ENCODE data around the gene PAPLN.
"Not testable (repeated sequence)": the region's sequence is repeated elsewhere in the genome, so short reads cannot be mapped to it uniquely, and the experiment has no call there.

The PAPLN gene, protein sequence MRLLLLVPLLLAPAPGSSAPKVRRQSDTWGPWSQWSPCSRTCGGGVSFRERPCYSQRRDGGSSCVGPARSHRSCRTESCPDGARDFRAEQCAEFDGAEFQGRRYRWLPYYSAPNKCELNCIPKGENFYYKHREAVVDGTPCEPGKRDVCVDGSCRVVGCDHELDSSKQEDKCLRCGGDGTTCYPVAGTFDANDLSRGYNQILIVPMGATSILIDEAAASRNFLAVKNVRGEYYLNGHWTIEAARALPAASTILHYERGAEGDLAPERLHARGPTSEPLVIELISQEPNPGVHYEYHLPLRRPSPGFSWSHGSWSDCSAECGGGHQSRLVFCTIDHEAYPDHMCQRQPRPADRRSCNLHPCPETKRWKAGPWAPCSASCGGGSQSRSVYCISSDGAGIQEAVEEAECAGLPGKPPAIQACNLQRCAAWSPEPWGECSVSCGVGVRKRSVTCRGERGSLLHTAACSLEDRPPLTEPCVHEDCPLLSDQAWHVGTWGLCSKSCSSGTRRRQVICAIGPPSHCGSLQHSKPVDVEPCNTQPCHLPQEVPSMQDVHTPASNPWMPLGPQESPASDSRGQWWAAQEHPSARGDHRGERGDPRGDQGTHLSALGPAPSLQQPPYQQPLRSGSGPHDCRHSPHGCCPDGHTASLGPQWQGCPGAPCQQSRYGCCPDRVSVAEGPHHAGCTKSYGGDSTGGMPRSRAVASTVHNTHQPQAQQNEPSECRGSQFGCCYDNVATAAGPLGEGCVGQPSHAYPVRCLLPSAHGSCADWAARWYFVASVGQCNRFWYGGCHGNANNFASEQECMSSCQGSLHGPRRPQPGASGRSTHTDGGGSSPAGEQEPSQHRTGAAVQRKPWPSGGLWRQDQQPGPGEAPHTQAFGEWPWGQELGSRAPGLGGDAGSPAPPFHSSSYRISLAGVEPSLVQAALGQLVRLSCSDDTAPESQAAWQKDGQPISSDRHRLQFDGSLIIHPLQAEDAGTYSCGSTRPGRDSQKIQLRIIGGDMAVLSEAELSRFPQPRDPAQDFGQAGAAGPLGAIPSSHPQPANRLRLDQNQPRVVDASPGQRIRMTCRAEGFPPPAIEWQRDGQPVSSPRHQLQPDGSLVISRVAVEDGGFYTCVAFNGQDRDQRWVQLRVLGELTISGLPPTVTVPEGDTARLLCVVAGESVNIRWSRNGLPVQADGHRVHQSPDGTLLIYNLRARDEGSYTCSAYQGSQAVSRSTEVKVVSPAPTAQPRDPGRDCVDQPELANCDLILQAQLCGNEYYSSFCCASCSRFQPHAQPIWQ

DNA sequence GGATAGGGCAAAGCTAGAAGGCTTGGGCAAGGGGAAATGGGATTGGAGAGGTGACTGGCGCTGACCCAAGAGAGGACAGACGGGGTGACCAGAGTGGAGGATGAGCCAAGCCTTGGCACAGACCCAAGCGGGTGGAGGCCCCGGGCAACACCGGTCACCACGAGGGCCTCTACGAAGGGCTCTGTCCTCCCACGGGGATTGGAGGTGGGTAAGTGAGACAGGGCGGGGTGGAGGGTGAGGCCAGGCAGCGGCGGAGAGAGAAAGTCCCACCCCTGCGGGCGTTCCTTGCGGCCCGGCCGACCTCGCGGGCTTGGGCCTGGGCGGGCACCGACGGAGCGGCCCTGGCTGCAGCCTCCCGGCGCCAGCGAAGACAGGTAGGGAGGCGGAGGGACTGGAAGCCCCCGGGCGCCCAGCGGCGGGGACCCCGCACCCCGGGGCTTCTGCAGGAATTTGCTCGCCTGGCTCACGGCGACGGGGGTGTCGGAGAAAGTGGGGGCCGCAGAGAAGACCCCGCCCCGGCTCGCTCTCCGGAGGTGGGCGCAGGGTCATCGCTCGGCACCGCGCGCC lies at the start of gene PAPLN:
TSS of gene PAPLN (plus strand) at position 288 of the 567 bp plus-strand sequence. CDS start 2,273 bp downstream, outside the sequence.
- WGBS (ENCODE audit: insufficient coverage, insufficient read length): no CpG with 5 or more reads among the region's 48 CpGs
- peaks cover 10% of the 10 kb centered on the region for H3K4me1 ChIP-seq (ENCODE audit: control insufficient read depth, insufficient read depth, low read length)

DNA sequence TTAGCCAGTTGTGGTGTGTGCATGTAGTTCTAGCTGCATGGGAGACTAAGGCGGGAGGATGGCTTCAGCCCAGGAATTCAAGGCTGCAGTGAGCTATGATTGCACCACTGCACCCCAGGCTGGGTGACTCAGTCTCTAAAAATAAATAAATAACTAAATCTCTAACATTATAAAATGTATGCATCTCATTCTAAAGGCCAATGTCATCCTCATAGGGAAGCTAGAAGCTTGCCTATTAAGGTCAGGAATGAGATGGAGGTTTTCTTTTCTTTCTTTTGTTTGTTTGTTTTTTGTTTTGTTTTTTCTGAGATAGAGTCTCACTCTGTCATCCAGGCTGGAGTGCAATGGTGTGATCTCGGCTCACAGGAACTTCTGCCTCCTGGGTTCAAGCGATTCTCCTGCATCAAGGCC lies 48.8 kb upstream of the PAPLN start:
- Histone ChIP-seq H3K9me3 (ENCODE audit: control insufficient read depth, insufficient read depth, low read length) (no peaks in the 10 kb centered on the region), H3K27me3 (ENCODE audit: control insufficient read depth, insufficient read depth, low read length) (no peaks in the 10 kb centered on the region), H3K4me1 (ENCODE audit: control insufficient read depth, insufficient read depth, low read length) (no peaks in the 10 kb centered on the region), H3K36me3 (ENCODE audit: control insufficient read depth, insufficient read depth, low read length) (no peaks in the 10 kb centered on the region), H3K4me3 (ENCODE audit: low read length) (no peak overlapping the region), H3K27ac (ENCODE audit: low read length) (no peak overlapping the region)
- WGBS (ENCODE audit: insufficient coverage, insufficient read length): no CpG with 5 or more reads among the region's 3 CpGs
- DNase-seq (ENCODE audit: low read depth, low spot score): no peak

More for the DNA sequence above, at the start of gene PAPLN:
- peak within 1 kb of the TSS; percentile 51; the same call in 1 of the 2 replicates for H3K4me3 ChIP-seq (ENCODE audit: low read length)
- no peak for DNase-seq (ENCODE audit: low read depth, low spot score)
- no peaks in the 10 kb centered on the region for H3K9me3 ChIP-seq (ENCODE audit: control insufficient read depth, insufficient read depth, low read length)
- peaks cover 13% of the 10 kb centered on the region for H3K27me3 ChIP-seq (ENCODE audit: control insufficient read depth, insufficient read depth, low read length)
- H3K36me3 ChIP-seq (ENCODE audit: control insufficient read depth, insufficient read depth, low read length): 0 out of 2 replicates have a peak, but pooled peaks cover 3% of the 10 kb centered on the region
- H3K27ac ChIP-seq (ENCODE audit: low read length): no peak within 1 kb of the TSS

DNA sequence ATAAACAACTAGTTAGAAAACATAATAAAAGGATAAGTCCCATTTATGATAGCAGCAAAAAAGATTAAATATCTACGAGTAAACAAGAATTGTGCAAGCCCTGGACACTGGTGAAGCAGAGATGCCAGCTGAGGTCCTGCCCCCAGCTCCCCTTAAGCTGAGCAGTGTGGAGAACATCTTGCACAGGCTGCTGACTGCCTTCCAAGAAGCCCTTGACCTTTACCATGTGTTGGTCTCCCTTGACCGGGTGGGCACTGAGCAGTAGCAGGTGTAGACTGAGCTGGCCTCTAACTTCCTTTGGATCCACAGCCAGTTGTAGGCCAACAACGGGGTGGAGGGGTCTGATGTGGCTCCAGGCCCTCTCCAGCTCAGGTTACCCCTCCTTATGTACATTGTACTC lies 47.7 kb upstream of the PAPLN start:
- WGBS (ENCODE audit: insufficient coverage, insufficient read length): no CpG with 5 or more reads among the region's 3 CpGs
- Histone ChIP-seq H3K27me3 (ENCODE audit: control insufficient read depth, insufficient read depth, low read length) (no peaks in the 10 kb centered on the region), H3K27ac (ENCODE audit: low read length) (no peak overlapping the region), H3K36me3 (ENCODE audit: control insufficient read depth, insufficient read depth, low read length) (no peaks in the 10 kb centered on the region; the same call in 1 of the 2 replicates), H3K9me3 (ENCODE audit: control insufficient read depth, insufficient read depth, low read length) (no peaks in the 10 kb centered on the region), H3K4me3 (ENCODE audit: low read length) (no peak overlapping the region), H3K4me1 (ENCODE audit: control insufficient read depth, insufficient read depth, low read length) (no peaks in the 10 kb centered on the region)
- DNase-seq (ENCODE audit: low read depth, low spot score): no peak

DNA sequence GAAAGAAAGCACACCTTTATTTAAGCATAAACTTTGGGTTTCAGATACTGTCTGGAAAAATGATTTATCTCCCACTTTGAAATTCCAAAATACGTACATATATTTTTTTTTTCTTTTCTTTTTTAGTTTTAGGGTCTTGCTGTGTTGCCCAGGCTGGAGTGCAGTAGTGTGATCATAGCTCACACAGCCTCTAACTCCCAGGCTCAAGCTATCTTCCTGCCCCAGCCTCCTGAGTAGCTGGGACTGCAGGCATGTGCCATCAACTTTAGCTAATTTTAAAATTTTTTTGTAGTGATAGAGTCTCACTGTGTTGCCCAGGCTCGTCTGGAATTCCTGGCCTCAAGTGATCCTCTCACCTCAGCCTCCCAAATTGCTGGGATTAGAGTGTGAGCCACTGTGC lies 45.9 kb upstream of the PAPLN start:
- Histone ChIP-seq H3K4me3 (ENCODE audit: low read length) (no peak overlapping the region), H3K4me1 (ENCODE audit: control insufficient read depth, insufficient read depth, low read length) (no peaks in the 10 kb centered on the region), H3K27ac (ENCODE audit: low read length) (no peak overlapping the region), H3K27me3 (ENCODE audit: control insufficient read depth, insufficient read depth, low read length) (no peaks in the 10 kb centered on the region), H3K36me3 (ENCODE audit: control insufficient read depth, insufficient read depth, low read length) (no peaks in the 10 kb centered on the region; the same call in 1 of the 2 replicates), H3K9me3 (ENCODE audit: control insufficient read depth, insufficient read depth, low read length) (no peaks in the 10 kb centered on the region)
- no peak for DNase-seq (ENCODE audit: low read depth, low spot score)
- WGBS (ENCODE audit: insufficient coverage, insufficient read length): no CpG with 5 or more reads among the region's 2 CpGs

DNA sequence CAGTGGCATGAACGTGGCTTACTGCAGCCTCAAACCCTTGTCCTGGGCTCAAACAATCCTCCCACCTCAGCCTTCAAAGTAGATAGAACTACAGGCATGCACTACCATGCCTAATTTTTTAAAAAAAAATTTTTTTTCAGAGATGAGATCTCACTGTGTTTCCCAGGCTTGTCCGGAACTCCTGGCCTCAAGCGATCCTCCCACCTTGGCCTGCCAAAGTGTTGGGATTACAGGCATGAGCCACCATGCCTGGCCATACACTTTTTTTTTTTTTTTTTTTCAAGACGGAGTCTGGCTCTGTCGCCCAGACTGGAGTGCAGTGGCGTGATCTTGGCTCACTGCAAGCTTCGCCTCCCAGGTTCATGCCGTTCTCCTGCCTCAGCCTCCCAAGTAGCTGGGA lies 43.0 kb upstream of the PAPLN start:
- not testable (repeated sequence) for H3K4me3 ChIP-seq (ENCODE audit: low read length); H3K27ac ChIP-seq (ENCODE audit: low read length); H3K4me1 ChIP-seq (ENCODE audit: control insufficient read depth, insufficient read depth, low read length); DNase-seq (ENCODE audit: low read depth, low spot score); H3K36me3 ChIP-seq (ENCODE audit: control insufficient read depth, insufficient read depth, low read length); H3K9me3 ChIP-seq (ENCODE audit: control insufficient read depth, insufficient read depth, low read length); H3K27me3 ChIP-seq (ENCODE audit: control insufficient read depth, insufficient read depth, low read length)
- WGBS (ENCODE audit: insufficient coverage, insufficient read length): no CpG with 5 or more reads among the region's 8 CpGs

DNA sequence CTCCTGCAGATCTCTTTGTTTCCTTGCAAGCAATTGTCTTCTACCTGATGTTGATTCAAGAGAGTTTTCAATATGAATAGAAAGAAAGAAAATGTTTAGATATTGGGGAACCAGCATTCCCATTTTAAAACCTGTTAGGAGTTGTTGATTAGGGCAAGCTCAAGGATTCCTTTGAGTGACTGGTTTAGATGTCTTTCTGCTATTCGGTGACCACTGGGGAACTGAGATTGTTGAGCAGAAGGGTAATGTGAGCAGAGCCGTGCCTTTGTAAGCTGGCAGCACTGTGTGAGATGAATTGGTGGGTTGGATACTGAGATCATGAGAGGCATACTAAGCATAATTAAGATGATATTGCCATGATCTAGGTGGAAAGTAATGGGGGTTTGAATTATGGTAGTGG lies 39.1 kb upstream of the PAPLN start:
- Histone ChIP-seq H3K4me1 (ENCODE audit: control insufficient read depth, insufficient read depth, low read length) (peaks cover 5% of the 10 kb centered on the region), H3K9me3 (ENCODE audit: control insufficient read depth, insufficient read depth, low read length) (no peaks in the 10 kb centered on the region), H3K36me3 (ENCODE audit: control insufficient read depth, insufficient read depth, low read length) (no peaks in the 10 kb centered on the region; the same call in 1 of the 2 replicates), H3K27ac (ENCODE audit: low read length) (no peak overlapping the region), H3K4me3 (ENCODE audit: low read length) (no peak overlapping the region), H3K27me3 (ENCODE audit: control insufficient read depth, insufficient read depth, low read length) (no peaks in the 10 kb centered on the region)
- DNase-seq (ENCODE audit: low read depth, low spot score): no peak
- WGBS (ENCODE audit: insufficient coverage, insufficient read length): no CpG with 5 or more reads among the region's 2 CpGs

DNA sequence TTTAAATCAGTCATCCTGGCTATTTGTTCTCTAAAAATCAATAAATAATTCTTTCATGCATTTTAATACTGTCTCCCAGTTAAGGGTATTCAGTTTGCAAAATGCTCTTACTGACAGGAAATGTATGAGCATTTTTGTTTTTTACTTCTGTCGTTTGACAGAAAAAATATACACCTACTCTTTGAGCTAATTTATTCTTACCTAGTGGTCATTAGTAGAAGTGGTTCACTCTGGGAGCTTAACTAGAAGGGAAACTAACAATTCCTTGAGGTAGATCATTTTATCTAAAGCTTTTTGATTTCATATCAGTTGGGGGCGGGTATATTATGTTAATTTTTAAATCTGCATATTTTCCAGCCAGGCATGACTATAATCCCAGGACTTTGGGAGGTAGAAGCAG lies 33.8 kb upstream of the PAPLN start:
- no peak for DNase-seq (ENCODE audit: low read depth, low spot score)
- H3K9me3 ChIP-seq (ENCODE audit: control insufficient read depth, insufficient read depth, low read length): no peaks in the 10 kb centered on the region; the same call in 1 of the 2 replicates
- no peak overlapping the region for H3K4me3 ChIP-seq (ENCODE audit: low read length)
- peaks cover 3% of the 10 kb centered on the region for H3K4me1 ChIP-seq (ENCODE audit: control insufficient read depth, insufficient read depth, low read length)
- H3K36me3 ChIP-seq (ENCODE audit: control insufficient read depth, insufficient read depth, low read length): peaks cover 7% of the 10 kb centered on the region; the same call in 1 of the 2 replicates
- no peaks in the 10 kb centered on the region for H3K27me3 ChIP-seq (ENCODE audit: control insufficient read depth, insufficient read depth, low read length)
- H3K27ac ChIP-seq (ENCODE audit: low read length): no peak overlapping the region
- no CpG with 5 or more reads among the region's 2 CpGs for WGBS (ENCODE audit: insufficient coverage, insufficient read length)

DNA sequence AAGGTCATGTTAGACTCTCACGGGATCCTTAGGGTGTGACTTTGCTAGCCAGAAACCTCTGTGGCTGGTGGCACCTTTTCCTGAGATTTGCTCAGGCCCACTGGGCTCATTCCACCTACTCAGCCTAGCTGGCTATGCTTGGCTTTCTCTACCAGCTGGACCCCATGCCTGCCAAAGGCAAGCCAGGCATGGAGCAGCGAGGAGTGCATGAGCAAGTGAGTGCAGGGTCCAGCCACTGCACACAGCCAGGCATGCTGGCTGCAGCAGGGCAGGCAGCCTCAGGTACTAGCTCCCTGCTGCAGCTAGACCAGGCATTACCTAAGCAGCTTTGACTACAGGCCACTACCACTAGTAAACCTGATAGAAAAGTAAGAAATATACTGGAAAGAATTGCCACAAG lies 29.7 kb upstream of the PAPLN start:
- no CpG with 5 or more reads among the region's 2 CpGs for WGBS (ENCODE audit: insufficient coverage, insufficient read length)
- peaks cover 11% of the 10 kb centered on the region for H3K36me3 ChIP-seq (ENCODE audit: control insufficient read depth, insufficient read depth, low read length)
- no peaks in the 10 kb centered on the region; the same call in 1 of the 2 replicates for H3K9me3 ChIP-seq (ENCODE audit: control insufficient read depth, insufficient read depth, low read length)

DNA sequence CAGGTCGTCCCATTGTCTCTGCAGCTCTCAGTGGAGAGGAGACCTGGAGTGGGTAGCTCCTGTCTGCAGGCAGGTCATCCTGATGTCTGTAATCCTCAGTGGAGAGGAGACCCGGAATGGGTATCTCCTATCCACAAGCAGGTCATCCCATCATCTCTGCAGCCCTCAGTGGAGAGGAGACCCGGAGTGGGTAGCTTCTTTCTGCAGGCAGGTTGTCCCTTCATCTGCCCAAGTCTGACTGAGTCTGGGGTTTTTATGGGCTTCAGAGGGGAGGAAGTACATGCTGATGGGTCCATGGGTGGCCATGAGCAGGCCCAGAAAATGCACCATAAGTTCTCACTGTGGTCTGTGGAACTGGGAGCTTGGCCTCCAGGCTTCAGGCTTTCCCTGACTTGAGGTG lies 28.9 kb upstream of the PAPLN start:
- no peak overlapping the region for H3K4me3 ChIP-seq (ENCODE audit: low read length)
- WGBS (ENCODE audit: insufficient coverage, insufficient read length): no CpG with 5 or more reads among the region's 3 CpGs
- H3K4me1 ChIP-seq (ENCODE audit: control insufficient read depth, insufficient read depth, low read length): no peaks in the 10 kb centered on the region
- H3K9me3 ChIP-seq (ENCODE audit: control insufficient read depth, insufficient read depth, low read length): no peaks in the 10 kb centered on the region; the same call in 1 of the 2 replicates
- peaks cover 14% of the 10 kb centered on the region for H3K36me3 ChIP-seq (ENCODE audit: control insufficient read depth, insufficient read depth, low read length)
- no peak for DNase-seq (ENCODE audit: low read depth, low spot score)
- no peaks in the 10 kb centered on the region for H3K27me3 ChIP-seq (ENCODE audit: control insufficient read depth, insufficient read depth, low read length)
- H3K27ac ChIP-seq (ENCODE audit: low read length): no peak overlapping the region

More for the DNA sequence above, 29.7 kb upstream of the PAPLN start:
- Histone ChIP-seq H3K27ac (ENCODE audit: low read length) (no peak overlapping the region), H3K4me3 (ENCODE audit: low read length) (no peak overlapping the region), H3K27me3 (ENCODE audit: control insufficient read depth, insufficient read depth, low read length) (no peaks in the 10 kb centered on the region), H3K4me1 (ENCODE audit: control insufficient read depth, insufficient read depth, low read length) (no peaks in the 10 kb centered on the region)
- no peak for DNase-seq (ENCODE audit: low read depth, low spot score)
